CD14-positive monocyte (primary cell): ENCODE data around the gene SNX30. TPM values are rescaled to one million over a fixed set of nuclear protein-coding genes. Genes with fewer than 3 reads are reported as not detected.

Experiments used
- DNase-seq, 3 donors: peaks; one replicate each; pipeline ENCODE4 v3.0.0-alpha.2; 2011 to 2022
- H2AFZ ChIP-seq: 2 replicates; pipeline ENCODE4 v1.6.0; 2012; ENCODE audit warnings: mild to moderate bottlenecking, low read depth, low read length, inconsistent platforms; ENCODE audit not compliant: insufficient read depth, poor library complexity, severe bottlenecking
- H3K27ac ChIP-seq, 2 donors: 1 replicate in 1 of 2; 2 replicates in 1 of 2; pipeline ENCODE4 v1.5.1; 2012 to 2013; ENCODE audit warnings: low read length in 2 of 2, control low read depth in 1 of 2, inconsistent platforms in 1 of 2, low read depth in 1 of 2, mild to moderate bottlenecking in 1 of 2
- H3K27me3 ChIP-seq, 2 donors: one replicate each; pipeline versions ENCODE4 v1.6.0 to v1.6.1; 2011 to 2013; ENCODE audit warnings: low read length in 2 of 2; ENCODE audit not compliant: control insufficient read depth in 2 of 2, insufficient read depth in 2 of 2
- H3K36me3 ChIP-seq, 2 donors: replicated peaks in 1 of 2; 1 replicate in 1 of 2; 2 replicates in 1 of 2; pipeline versions ENCODE4 v1.5.1 to v1.6.1; 2012 to 2013; ENCODE audit warnings: low read length in 2 of 2, control low read depth in 1 of 2, inconsistent platforms in 1 of 2, mild to moderate bottlenecking in 1 of 2; ENCODE audit not compliant: insufficient read depth in 2 of 2, control insufficient read depth in 1 of 2
- H3K4me1 ChIP-seq, 2 donors: 1 replicate in 1 of 2; 2 replicates in 1 of 2; pipeline versions ENCODE4 v1.5.1 to v1.6.1; 2012 to 2013; ENCODE audit warnings: low read length in 2 of 2, control low read depth in 1 of 2, inconsistent platforms in 1 of 2, mild to moderate bottlenecking in 1 of 2, moderate library complexity in 1 of 2; ENCODE audit not compliant: insufficient read depth in 2 of 2, control insufficient read depth in 1 of 2
- H3K4me2 ChIP-seq: replicated peaks from 2 replicates; pipeline ENCODE3; 2012; ENCODE audit warnings: low read length, moderate library complexity, mild to moderate bottlenecking; ENCODE audit not compliant: poor library complexity, severe bottlenecking; ENCODE audit errors: extremely low read depth
- H3K4me3 ChIP-seq, 3 experiments: fragments of 200-600 bp in 1 of 3; sonication (generic) in 1 of 3; replicated peaks in 1 of 3; 1 replicate in 2 of 3; 2 replicates in 1 of 3; pipeline ENCODE4 v1.5.1; 2011 to 2013; ENCODE audit warnings: low read length in 3 of 3, mild to moderate bottlenecking in 3 of 3, control low read depth in 2 of 3, low read depth in 2 of 3, inconsistent platforms in 1 of 3, moderate library complexity in 1 of 3
- H3K79me2 ChIP-seq: 2 replicates; pipeline ENCODE4 v1.6.0; 2012; ENCODE audit warnings: mild to moderate bottlenecking, control low read depth, inconsistent platforms, low read length, moderate library complexity; ENCODE audit not compliant: insufficient read depth
- H3K9ac ChIP-seq: 2 replicates; pipeline ENCODE4 v1.6.0; 2017; ENCODE audit warnings: low read length, mild to moderate bottlenecking; ENCODE audit not compliant: insufficient read depth, poor library complexity, severe bottlenecking
- H3K9me3 ChIP-seq, 2 donors: replicated peaks in 1 of 2; 1 replicate in 1 of 2; 2 replicates in 1 of 2; pipeline versions ENCODE4 v1.5.1 to v1.6.1; 2012 to 2013; ENCODE audit warnings: low read length in 2 of 2, control low read depth in 1 of 2; ENCODE audit not compliant: control insufficient read depth in 1 of 2, insufficient read depth in 1 of 2
- H4K20me1 ChIP-seq: 2 replicates; pipeline ENCODE4 v1.6.0; 2012; ENCODE audit warnings: mild to moderate bottlenecking, low read length, control low read depth, moderate library complexity; ENCODE audit not compliant: insufficient read depth
- H3K27ac Mint-ChIP-seq, 7 donors: one replicate each; pipeline ENCODE4 v1.8.0; 2020; ENCODE audit warnings: mild to moderate bottlenecking in 7 of 7, mixed read lengths in 7 of 7, moderate library complexity in 6 of 7, inconsistent platforms in 2 of 7
- H3K27me3 Mint-ChIP-seq, 3 donors: one replicate each; pipeline ENCODE4 v1.8.0; 2021 to 2022; ENCODE audit warnings: low read depth in 3 of 3, mild to moderate bottlenecking in 3 of 3, mixed read lengths in 3 of 3, moderate library complexity in 3 of 3, inconsistent platforms in 1 of 3
- H3K36me3 Mint-ChIP-seq, 2 donors: one replicate each; pipeline ENCODE4 v1.8.0; 2020; ENCODE audit warnings: mixed read lengths in 2 of 2, inconsistent platforms in 1 of 2, mild to moderate bottlenecking in 1 of 2
- H3K4me1 Mint-ChIP-seq: one replicate; pipeline ENCODE4 v1.8.0; 2020; ENCODE audit warnings: mild to moderate bottlenecking, mixed read lengths
- H3K4me3 Mint-ChIP-seq, 2 donors: one replicate each; pipeline ENCODE4 v1.8.0; 2020; ENCODE audit warnings: mild to moderate bottlenecking in 2 of 2, mixed read lengths in 2 of 2, moderate library complexity in 1 of 2
- H3K9me3 Mint-ChIP-seq, 7 donors: one replicate each; pipeline ENCODE4 v1.8.0; 2020 to 2022; ENCODE audit warnings: mixed read lengths in 7 of 7, mild to moderate bottlenecking in 6 of 7, moderate library complexity in 6 of 7, inconsistent platforms in 2 of 7
- CTCF ChIP-seq: fragments of 200-600 bp; IDR thresholded peaks from one replicate; pipeline ENCODE4 v1.8.0; 2022; ENCODE audit warnings: antibody characterized with exemption, mild to moderate bottlenecking
- WGBS: methylation state at CpG from one replicate; pipeline ENCODE4 v1.1.5; 2013; ENCODE audit warnings: missing lambda C conversion rate; ENCODE audit not compliant: insufficient coverage; 5-methylcytosine and 5-hydroxymethylcytosine counted together
- intact Hi-C, 2 donors: fragments of 100-400 bp; cut with micrococcal nuclease; formaldehyde crosslinking; loops; one replicate each; pipeline versions ENCODE4 v1.15.0 to v1.15.1; 2023
- polyA plus RNA-seq, 3 donors: library from polyadenylated mRNA; depleted of rRNA in 1 of 3; unstranded in 2 of 3; stranded (reverse) in 1 of 3; fragments of 300-500 nt in 2 of 3; fragments of >200 nt in 1 of 3; fragmentation: Illumina TruSeq in 2 of 3; gene quantifications; 1 replicate in 2 of 3; 2 replicates in 1 of 3; pipeline ENCODE4 v1.2.3, GENCODE V29; 2012 to 2021

The SNX30 gene
- polyA plus RNA-seq, 3 donors, result 10.3 to 31.3 (median 10.4) TPM

GRCh38 chr9:112728401-112728800, 22.2 kb upstream of the SNX30 start:
- no peak overlapping the region for H3K9ac ChIP-seq
- no peak for DNase-seq
- no peaks in the 10 kb centered on the region for H3K36me3 ChIP-seq
- H3K4me1 ChIP-seq, result peaks cover 29 to 35% of the 10 kb centered on the region in 2 donors
- H2AFZ ChIP-seq, result no peak overlapping the region
- H3K9me3 ChIP-seq, result no peaks in the 10 kb centered on the region
- H3K4me3 ChIP-seq, result no peak overlapping the region
- peaks cover 0 to 5% (median 0%) of the 10 kb centered on the region in 7 donors for H3K9me3 Mint-ChIP-seq
- peaks cover 0 to 2% (median 0%) of the 10 kb centered on the region in 3 donors for H3K27me3 Mint-ChIP-seq
- H3K27me3 ChIP-seq, result no peaks in the 10 kb centered on the region
- peaks cover 27% of the 10 kb centered on the region for H3K4me1 Mint-ChIP-seq
- no peaks in the 10 kb centered on the region for H4K20me1 ChIP-seq
- H3K4me3 Mint-ChIP-seq, result no peak overlapping the region
- H3K27ac ChIP-seq, result peak overlapping the region; percentile 93 to 94
- no peaks in the 10 kb centered on the region for H3K36me3 Mint-ChIP-seq
- no CpG with 5 or more reads among the region's 2 CpGs for WGBS
- intact Hi-C loops, result no loop called here
- H3K79me2 ChIP-seq, result no peaks in the 10 kb centered on the region
- H3K4me2 ChIP-seq, result no peak overlapping the region
- H3K27ac Mint-ChIP-seq, result no peak overlapping the region
- TF ChIP-seq CTCF, result no peak

- H3K4me3 Mint-ChIP-seq, result no peak overlapping the region
- 86% methylated on average over 1 of the region's 7 CpGs for WGBS
- H3K27ac ChIP-seq, result no peak overlapping the region
Observed at GRCh38 chr9:112731971-112732370, 18.6 kb upstream of the SNX30 start.

More at GRCh38 chr9:112731971-112732370, 18.6 kb upstream of the SNX30 start:
- H3K9me3 Mint-ChIP-seq, result no peaks in the 10 kb centered on the region
- H3K27me3 Mint-ChIP-seq, result peaks cover 0 to 4% (median 1%) of the 10 kb centered on the region in 3 donors
- no peak for DNase-seq
- H3K27ac Mint-ChIP-seq, result no peak overlapping the region
- Histone ChIP-seq H3K9me3 (no peaks in the 10 kb centered on the region), H3K4me3 (no peak overlapping the region), H3K79me2 (no peaks in the 10 kb centered on the region), H4K20me1 (no peaks in the 10 kb centered on the region), H3K36me3 (no peaks in the 10 kb centered on the region), H3K27me3 (no peaks in the 10 kb centered on the region), H3K4me1 (peaks cover 13 to 16% of the 10 kb centered on the region in 2 donors), H3K9ac (no peak overlapping the region), H2AFZ (no peak overlapping the region), H3K4me2 (no peak overlapping the region)
- no peak for TF ChIP-seq CTCF
- H3K36me3 Mint-ChIP-seq, result no peaks in the 10 kb centered on the region
- peaks cover 12% of the 10 kb centered on the region for H3K4me1 Mint-ChIP-seq
- intact Hi-C loops, result no loop called here
